GM12878 (cell line): ENCODE data around the gene MIXL1. TPM values are rescaled to one million over a fixed set of nuclear protein-coding genes. Genes with fewer than 3 reads are reported as not detected.

Source experiments
- CHD4 ChIP-seq: fragments of 200-600 bp; sonication (generic); IDR thresholded peaks from 2 replicates; pipeline ENCODE4 v1.6.1; 2016; ENCODE audit warnings: mild to moderate bottlenecking
- EGR1 ChIP-seq, 2 experiments: IDR thresholded peaks; 1 replicate in 1 of 2; 2 replicates in 1 of 2; pipeline ENCODE4 v1.6.1; 2011 to 2012; ENCODE audit warnings: low read depth in 2 of 2, low read length in 2 of 2, borderline replicate concordance in 1 of 2, mild to moderate bottlenecking in 1 of 2, moderate library complexity in 1 of 2
- MXI1 ChIP-seq: fragments of 150-350 bp; IDR thresholded peaks from 2 replicates; pipeline ENCODE4 v1.6.1; 2011; ENCODE audit warnings: low read depth, mild to moderate bottlenecking, inconsistent platforms, low read length, improper control_type of control experiment
- SMAD5 ChIP-seq: IDR thresholded peaks from 2 replicates; pipeline ENCODE4 v1.6.1; 2016; ENCODE audit warnings: antibody characterized with exemption, low read depth
- ZNF384 ChIP-seq: IDR thresholded peaks from 2 replicates; pipeline ENCODE4 v1.6.1; 2012; ENCODE audit warnings: low read depth, mild to moderate bottlenecking, low read length, improper control_type of control experiment, borderline replicate concordance
- polyA plus RNA-seq, 11 experiments: library from polyadenylated mRNA; depleted of rRNA in 4 of 11; unstranded in 6 of 11; stranded (reverse) in 5 of 11; fragments of >200 nt; fragmentation: Nextera tagmentation in 4 of 11; fragmentation: Illumina TruSeq in 1 of 11; extraction: Ambion mirVana in 4 of 11; extraction: Trizol in 1 of 11; gene quantifications; 1 replicate in 1 of 11; 2 replicates in 10 of 11; pipeline versions ENCODE4 v1.2.1 to v1.2.3, GENCODE V29; 2011 to 2016; ENCODE audit warnings: inconsistent platforms in 2 of 11, missing spikeins in 2 of 11, low read depth in 1 of 11
- total RNA-seq, 4 experiments: library from RNA; depleted of rRNA in 3 of 4; stranded (reverse); fragments of >200 nt in 3 of 4; fragmentation: Illumina TruSeq in 1 of 4; extraction: Trizol in 1 of 4; gene quantifications; 2 replicates each; pipeline versions ENCODE4 v1.2.1 to v1.2.3, GENCODE V29; 2013 to 2021
- TF ChIP-seq, protein P1 (sequence below): fragments of 450-650 bp; IDR thresholded peaks from 2 replicates; pipeline ENCODE4 v1.6.1; 2017; ENCODE audit warnings: low read depth, mild to moderate bottlenecking, moderate library complexity

The MIXL1 gene
- total and polyA plus RNA-seq, 10 of the 15 experiments (the other 5 are each of a cell fraction or from before 2014, with no cell fraction given) = 0.11 to 0.25 (median 0.20) TPM; not detected in 2

DNA sequence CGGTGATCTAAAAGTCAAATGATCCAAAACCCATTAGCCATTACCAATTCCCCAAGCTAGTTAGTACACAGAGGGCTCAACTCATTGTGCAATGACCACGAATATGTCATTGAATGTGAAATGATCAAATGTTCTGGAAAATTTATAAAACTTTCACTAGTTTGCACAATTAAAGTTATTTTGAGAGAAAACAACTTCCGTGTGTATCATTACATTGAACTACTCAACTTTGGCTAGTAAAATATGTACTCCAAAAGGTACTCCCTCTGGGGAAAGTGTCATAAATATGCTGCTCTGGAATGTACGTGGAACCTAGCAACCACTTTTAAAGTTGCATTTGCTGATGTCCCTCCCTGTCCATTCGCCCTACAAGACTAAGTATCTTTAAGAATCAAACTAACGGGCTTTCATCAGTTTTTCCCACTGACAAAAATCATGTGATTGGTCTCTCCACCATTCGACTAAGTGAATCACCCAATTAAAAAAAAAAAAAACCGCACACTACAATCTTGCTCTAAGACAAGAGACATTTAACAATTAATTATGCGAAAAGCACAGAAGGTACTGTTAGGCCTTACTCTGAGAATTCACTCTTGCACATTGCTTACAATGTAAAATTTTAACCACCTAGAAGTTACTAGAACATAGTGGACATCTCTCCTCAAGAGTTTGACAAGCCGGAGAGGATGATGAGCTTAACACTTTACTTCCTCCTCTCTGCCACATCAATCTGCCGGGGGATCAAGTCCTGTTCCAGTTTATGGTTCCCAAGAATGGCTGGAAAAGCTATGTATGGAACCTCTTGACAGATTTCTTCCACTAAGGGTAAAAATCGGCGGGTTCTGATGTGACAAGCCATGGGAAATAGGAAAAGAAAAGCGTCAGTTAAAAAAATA lies 38.1 kb upstream of the MIXL1 start (continued):
- TF ChIP-seq, protein P1, sequence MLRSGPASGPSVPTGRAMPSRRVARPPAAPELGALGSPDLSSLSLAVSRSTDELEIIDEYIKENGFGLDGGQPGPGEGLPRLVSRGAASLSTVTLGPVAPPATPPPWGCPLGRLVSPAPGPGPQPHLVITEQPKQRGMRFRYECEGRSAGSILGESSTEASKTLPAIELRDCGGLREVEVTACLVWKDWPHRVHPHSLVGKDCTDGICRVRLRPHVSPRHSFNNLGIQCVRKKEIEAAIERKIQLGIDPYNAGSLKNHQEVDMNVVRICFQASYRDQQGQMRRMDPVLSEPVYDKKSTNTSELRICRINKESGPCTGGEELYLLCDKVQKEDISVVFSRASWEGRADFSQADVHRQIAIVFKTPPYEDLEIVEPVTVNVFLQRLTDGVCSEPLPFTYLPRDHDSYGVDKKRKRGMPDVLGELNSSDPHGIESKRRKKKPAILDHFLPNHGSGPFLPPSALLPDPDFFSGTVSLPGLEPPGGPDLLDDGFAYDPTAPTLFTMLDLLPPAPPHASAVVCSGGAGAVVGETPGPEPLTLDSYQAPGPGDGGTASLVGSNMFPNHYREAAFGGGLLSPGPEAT = 0 out of 2 replicates have a peak, but pooled peaks have one; percentile 13
- no peak for TF ChIP-seq EGR1 (IDR thresholded peaks at IDR 0.05; ENCODE audit: borderline replicate concordance in 1 of 2, low read depth in 2 of 2, low read length in 2 of 2)
- no peak for TF ChIP-seq SMAD5
- peak; percentile 35; the same call in 1 of the 2 replicates for TF ChIP-seq ZNF384
- TF ChIP-seq MXI1 = no peak
- TF ChIP-seq CHD4 = no peak
